GM10847 (cell line): ENCODE measurements around the gene C20orf204.

ENCODE experiments used
- POLR2A ChIP-seq: IDR thresholded peaks from 2 replicates; pipeline ENCODE4 v1.6.1; 2011; ENCODE audit not compliant: insufficient read length; ENCODE audit errors: extremely low read depth

Gene C20orf204

DNA sequence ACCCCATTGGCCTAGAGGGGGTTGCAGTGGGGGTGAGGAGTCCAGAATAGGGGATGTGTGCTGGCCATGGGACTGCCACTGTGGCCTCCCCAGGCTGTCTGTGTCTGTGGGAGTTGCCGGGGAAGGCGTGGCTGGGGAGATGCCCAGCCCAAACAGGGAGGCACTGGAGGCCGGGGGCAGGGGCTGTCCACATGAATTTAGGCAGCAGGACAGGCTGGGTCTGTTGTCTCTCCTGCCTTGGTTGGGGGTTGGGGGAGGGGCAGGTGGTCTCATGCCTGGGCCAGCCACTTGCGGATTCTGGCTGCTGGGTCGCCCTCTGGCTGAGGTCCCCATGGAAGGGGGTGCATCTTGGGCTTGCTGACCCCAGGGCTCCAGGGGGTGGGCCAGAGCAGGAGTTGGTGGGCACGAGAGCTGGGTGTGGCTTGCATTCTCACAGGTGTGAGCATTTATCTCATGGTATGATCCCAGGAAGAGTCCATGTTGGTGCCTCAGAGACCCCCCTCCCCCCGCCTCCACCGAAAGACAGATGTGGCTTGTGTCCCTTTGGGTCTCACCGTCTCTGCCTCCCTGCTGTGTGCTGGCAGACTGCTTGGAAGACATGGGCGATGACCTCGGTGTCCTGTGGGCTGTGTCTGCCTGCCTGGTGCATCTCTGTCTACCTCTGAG lies 9.5 kb downstream of the C20orf204 start:
- TF ChIP-seq POLR2A = no peak

DNA sequence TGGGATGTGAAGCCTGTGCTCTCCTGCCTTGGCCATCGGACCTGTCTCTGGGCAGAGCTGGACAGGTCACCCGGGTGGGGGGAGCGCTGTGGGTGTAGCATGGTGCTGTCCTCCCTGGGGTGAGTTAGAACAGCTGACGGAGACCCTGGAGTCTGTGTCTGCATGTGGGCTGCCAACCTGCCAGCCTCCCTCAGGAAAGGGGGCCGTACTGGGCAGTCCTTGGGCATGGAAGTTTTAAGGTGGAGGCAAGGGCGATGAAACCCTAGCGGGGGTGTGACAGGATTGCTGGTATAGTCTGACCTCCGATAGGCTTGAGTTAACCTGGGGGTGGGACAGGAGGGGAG lies 11.0 kb downstream of the C20orf204 start:
- no peak for TF ChIP-seq POLR2A

DNA sequence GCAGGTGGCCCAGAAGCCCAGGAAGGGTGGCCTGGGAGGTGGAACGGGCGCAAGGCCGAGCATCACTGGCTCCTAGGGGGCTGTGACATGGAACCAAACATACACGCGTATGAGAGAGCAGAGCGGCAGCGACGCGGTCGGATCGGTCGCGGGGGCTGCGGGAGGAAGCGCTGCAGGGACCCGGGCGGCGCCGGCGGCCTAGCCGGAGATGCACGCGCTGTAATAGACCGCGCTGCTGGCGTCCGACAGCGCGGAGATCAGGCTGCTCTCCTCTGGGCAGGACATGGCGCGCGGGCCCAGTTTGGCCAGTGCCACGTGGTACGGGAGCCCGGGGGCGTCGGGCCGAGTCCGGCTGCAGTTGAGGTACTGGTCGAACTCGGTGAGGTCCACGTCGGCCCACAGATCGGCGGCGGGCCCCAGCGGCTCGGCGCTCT lies 12.0 kb downstream of the C20orf204 start:
- no peak for TF ChIP-seq POLR2A

DNA sequence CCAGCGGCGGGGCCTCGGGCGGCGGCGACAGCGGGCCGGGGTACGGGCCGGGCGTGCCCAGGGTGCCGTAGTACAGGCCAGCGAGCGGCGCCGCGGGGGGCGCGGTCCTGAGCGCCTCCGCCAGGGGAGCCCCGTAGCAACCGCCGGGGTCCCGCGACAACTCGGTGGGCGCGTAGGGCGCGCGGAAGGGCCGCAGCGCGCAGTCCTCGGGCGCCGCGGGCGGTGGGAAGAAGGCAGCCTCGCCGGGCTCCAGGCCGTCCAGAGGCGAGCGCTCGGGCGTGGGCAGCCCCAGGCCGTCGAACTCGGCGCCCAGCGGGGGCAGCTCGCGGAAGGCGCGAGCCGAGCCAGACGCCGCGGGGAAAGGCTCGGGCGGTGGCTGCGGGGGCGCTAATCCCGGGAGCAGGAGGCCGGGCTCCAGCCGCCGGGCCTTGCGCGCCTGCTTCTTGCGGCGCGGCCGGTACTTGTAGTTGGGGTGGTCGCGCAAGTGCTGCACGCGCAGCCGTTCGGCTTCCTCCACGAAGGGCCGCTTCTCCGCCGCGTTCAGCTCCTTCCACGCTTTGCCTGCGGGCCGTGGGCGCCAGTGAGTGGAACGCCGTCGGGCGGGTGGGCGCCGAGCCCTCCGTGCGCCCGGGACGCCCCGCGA lies 12.5 kb downstream of the C20orf204 start:
- no peak for TF ChIP-seq POLR2A

DNA sequence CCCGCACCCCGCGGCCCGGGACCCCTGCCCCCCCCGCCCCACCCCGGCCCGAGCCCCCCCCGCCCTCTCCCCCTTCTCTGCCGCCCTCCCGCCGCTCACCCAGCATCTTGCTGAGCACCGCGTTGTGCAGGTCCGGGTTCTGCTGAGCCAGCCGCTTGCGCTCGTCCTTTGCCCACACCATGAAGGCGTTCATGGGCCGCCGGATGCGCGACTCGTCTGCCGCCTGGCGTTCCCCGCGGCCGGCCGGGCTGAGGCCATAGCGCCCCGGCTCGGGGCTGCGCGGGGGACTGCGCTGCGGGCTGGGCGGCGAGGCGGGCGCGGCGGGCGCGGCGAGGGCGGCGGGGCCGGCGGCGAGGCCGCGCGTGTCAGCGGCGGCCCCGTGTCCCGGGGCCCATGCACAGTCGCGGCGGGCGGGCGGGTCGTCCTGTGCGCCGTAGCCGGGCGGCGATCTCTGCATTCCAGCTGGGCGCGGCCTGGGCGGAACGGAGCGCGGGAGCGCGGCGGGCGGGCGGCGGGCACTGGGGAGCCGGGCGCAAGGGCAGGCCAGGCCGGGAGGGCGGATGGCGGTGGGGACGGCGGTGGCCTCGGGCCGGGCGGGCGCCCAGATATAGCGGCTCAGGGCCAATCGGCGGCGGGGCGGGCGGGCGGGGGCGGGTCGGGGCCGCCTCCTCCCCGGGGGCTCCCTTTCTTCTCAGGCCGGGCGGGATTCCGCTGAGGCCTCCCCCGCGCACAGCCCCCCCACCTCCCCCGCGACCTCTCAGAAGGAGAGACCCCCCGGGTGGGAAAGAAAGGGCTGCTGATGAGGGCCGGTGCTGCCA lies 13.3 kb downstream of the C20orf204 start, which contains the start of gene SOX18:
Gene SOX18 (minus strand): TSS at position 580 of the 818 bp plus-strand sequence. CDS start 123 bp downstream, at position 457.
- TF ChIP-seq POLR2A = no peak

DNA sequence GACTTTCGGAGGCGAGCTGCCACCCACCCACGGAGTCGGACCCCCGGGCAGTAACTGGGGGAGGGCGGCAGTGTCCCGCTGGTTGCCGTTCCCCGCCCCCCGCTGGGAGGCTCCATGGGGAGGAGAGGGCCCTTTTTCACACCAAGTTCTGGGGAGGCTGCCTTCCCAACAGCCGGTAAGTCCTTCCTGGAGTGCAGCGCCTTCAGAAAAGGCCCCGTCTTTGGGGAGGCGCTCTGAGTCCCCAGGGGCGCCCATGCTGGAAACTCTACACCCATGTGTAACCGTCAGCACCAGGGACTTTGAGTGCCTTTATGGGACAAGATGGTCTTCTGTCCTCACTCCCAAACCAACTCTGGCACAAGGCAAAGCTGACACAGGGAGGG lies 13.9 kb downstream of the C20orf204 start:
- no peak for TF ChIP-seq POLR2A

DNA sequence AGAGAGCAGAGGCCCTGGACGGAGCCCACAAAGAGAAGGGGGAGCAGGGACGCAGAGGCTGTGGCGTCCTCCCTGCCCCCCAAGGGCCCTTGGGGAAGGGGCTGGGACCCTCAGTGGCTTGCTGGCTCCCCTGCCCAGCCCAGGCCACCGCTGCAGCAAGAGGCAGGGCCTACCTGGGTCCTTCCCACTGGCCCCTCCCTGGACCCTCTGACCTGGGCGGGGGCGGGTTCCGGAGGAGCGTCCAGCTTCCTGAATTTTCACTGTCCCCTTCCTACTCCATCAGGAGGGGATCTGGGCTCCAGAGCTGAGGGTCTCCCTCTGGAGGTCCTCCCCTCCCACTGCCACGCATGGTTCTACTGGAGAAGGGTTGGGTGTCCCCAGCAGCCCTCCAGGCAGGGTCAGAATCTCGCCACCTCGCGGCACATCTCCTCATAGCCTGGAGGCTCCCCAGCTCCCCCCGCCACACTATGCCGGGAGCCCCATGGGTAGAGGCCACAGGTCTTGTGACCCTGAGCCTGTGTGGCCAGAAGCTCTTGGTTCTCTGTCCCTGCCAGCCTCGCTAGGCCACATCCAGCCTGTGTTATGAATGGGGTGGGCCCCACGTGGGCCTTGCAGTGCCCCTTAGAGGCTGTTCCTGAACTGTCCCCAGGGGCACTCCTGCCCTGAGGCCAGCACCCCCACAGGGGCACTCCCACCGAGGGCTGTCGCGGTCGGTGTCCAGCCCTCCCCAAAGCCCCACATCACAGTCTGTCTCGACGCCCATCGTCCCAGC lies 14.5 kb downstream of the C20orf204 start:
- TF ChIP-seq POLR2A = no peak

DNA sequence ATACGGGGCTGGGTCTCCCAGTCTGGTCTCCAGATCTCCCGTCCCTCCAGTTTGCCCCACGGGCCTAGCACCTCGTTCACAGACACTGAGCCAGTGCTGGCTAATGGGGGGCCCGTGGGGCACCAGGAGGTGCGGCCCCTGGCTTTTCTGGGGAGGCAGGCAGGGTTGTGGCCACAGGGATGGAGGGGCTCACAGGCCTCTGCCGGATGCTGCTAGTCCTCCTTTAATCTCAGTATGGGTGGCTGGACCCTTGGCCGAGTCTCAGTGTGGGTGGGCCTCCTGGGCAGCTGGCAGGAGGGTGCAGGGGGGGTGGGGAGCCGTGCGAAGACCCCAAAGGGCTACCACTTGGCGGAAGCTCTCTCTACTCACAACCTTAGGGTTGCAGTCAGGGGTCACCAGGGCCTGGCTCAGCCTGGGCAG lies 15.1 kb downstream of the C20orf204 start:
- TF ChIP-seq POLR2A = no peak

DNA sequence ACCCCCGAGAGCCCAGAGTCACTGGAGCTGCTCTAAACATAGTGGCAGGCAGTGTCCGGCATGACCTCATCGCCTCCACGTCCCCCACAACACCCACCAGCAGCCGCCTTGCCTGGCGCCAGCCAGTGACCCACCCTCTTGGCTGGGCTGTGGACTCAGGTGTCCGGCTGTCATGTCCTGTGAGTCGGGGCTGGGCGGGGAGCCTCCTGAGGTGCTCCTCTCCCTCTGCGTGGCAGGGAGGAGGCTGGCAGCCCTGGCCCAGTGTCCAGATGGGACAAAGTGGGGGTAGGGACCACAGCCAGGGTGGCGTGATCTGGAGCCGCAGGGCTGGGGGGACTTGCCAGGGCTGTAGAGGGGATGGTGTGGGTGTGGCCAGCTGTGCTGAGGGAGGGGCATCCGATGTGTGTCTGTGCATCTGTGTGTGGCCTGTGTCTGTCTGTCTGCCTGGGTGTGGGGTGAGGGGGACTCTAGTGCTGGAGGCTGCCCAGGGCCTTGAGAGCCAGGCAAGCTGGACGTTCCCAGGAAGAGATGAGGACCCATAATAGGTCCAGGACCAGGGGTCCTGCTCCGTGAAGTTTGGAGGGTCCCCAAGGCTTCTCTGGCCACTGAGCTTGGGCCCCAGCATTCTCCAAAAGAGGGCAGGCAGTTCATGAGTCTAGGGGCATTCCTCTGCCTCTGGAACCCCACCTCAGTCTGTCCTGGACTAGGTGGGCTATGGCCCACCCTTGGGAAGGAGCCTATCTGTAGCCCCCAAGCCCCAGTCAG lies 15.8 kb downstream of the C20orf204 start:
- TF ChIP-seq POLR2A = no peak

DNA sequence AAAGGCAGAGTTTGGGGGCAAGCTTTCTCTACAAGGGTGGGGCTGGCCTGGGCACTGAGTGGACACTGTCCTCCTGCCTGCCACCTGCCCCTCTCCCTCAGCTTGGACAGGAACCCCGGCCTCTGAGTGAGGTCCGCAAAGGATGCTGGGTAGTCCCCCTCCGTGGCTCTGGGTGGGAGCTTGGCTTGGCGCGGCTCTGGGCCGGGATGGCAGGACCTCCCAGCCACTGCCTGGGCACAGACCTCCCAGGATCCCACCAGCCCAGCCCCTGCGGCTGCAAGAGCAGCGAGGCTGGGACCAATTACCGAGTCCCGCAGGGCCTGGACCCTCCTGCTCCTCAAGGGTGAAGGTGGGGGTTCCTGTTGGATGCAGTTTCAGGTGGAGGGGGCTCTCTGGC lies 16.3 kb downstream of the C20orf204 start:
- no peak for TF ChIP-seq POLR2A

DNA sequence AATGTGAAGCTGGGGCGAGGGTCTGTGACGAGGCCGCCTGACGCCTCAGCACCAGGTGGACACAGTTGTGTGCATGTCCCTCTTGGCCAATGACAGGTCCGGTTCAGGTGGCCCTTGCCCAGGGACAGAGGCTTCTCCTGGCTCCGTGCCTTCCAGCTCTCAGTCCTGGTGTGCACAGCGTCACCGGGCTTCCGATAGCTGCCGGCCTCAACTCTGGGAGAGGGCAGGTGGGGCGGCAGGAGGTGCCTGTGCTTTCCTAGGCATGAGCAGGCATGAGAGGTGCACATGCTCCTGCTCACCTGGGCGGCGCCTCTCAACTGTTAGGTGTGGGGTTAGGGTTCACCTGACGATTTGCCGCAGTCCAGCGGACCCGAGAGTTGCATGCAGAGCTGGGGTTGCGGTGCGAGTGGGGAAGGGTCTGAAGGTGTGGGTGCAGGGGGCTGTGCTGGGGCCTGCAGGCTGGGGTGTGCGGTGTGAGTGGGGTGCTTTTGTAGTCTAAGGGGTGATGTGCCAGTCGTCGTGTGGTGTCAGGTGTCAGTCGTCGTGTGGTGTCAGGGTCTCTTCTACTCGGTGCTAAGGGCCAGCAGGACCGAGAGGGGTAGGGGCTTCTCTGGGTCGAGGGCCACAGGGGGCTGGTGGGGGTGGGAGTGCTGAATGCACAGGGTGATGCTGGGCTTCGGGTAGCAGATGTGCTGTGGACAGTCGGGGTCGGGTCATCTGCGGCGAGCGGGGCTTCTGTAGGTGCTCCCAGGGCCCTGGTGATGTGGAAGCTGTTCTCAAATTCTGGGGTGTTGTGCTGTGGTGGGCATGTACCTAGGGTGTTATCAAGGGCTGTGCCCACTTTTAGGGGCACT lies 17.2 kb downstream of the C20orf204 start:
- no peak for TF ChIP-seq POLR2A

DNA sequence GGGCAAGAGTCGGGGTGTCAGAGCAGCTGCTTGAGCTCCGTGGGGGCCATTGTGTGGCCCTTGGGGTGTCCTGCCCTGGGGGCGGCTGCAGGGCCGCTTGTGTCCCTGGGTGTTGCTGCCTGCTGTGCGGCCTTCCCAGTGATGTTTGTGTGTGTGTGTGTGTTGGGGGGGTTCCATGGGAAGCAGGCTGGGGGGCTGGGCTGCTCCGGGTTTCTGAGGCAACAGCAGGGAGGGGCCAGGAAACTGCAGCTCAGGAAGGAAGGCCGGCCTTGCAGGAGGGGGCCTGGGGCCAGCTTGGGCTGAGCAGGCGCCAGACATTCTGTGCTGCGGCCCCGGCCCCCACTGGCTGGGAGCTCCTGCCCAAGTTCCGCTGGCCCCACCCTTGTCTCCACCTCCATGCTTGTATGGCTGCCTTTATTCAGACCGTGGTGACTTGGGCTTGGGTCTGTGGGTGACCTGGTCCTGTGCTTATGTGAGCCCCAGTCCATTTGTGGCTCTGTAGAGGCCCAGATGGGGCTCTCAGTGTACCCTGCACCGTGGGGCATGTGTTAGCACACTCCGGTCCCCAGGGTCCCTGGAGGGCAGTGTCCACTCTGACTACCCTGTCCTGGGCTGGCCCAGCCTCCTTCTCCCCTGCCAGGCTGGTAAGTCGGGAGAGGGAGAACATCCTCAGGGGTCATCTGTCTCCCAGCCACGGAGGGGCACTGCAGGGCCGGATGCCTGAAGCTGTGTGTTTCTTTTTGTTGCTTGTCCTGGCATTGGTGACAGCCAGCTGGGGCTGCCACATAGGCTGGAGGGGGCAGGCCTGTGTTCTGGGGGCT lies 18.1 kb downstream of the C20orf204 start:
- TF ChIP-seq POLR2A = no peak

DNA sequence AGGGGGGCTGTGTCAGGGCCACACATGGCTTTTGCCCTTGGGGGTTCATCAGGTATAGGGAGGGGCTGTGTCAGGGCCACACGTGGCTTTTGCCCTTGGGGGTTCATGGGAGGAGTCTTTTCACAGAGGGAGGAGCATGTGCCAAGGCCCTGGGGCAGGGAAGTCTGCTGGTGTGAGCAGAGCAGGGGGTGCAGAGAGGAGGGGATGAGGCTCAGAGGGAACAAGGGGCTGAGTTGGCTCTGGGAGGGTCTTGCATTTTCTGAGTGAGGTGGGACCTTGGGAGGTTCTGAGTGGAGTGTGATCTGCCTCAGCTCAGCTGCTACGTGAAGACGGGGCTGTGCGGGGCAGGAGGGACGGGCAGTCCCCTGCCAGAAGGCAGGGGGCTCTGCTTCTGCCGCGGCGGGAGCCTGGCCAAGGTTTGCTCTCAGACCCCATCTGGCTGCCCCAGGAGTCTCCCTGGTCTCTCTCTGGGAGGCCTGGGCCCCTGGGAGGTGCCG lies 19.5 kb downstream of the C20orf204 start:
- TF ChIP-seq POLR2A = no peak
